Activated naive CD8-positive, alpha-beta T cell treated with anti-CD3 and anti-CD28 coated beads for 36 hours (primary cell): ENCODE measurements around the gene NDUFA3. TPM values are rescaled to one million over a fixed set of nuclear protein-coding genes. Genes with fewer than 3 reads are reported as not detected.

ENCODE experiments used
- DNase-seq: peaks from one replicate; pipeline ENCODE4 v3.0.0; 2021
- H3K27ac Mint-ChIP-seq: one replicate; pipeline ENCODE4 v1.8.0; 2022; ENCODE audit warnings: mild to moderate bottlenecking, moderate library complexity, mixed read lengths
- H3K27me3 Mint-ChIP-seq: one replicate; pipeline ENCODE4 v1.8.0; 2022; ENCODE audit warnings: mild to moderate bottlenecking, mixed read lengths
- H3K36me3 Mint-ChIP-seq: one replicate; pipeline ENCODE4 v1.8.0; 2021; ENCODE audit warnings: mild to moderate bottlenecking, mixed read lengths
- H3K4me1 Mint-ChIP-seq: one replicate; pipeline ENCODE4 v1.8.0; 2021; ENCODE audit warnings: mixed read lengths
- H3K4me3 Mint-ChIP-seq: one replicate; pipeline ENCODE4 v1.8.0; 2022; ENCODE audit warnings: mild to moderate bottlenecking, moderate library complexity, mixed read lengths
- H3K9me3 Mint-ChIP-seq: one replicate; pipeline ENCODE4 v1.8.0; 2022; ENCODE audit warnings: mixed read lengths
- total RNA-seq, 2 experiments: library from RNA; stranded (reverse); gene quantifications; one replicate each; pipeline ENCODE4 v1.2.3, GENCODE V29; 2021

Gene NDUFA3
- total RNA-seq, 2 experiments from 2014 or later, result 93.6 to 97.9 TPM

DNA sequence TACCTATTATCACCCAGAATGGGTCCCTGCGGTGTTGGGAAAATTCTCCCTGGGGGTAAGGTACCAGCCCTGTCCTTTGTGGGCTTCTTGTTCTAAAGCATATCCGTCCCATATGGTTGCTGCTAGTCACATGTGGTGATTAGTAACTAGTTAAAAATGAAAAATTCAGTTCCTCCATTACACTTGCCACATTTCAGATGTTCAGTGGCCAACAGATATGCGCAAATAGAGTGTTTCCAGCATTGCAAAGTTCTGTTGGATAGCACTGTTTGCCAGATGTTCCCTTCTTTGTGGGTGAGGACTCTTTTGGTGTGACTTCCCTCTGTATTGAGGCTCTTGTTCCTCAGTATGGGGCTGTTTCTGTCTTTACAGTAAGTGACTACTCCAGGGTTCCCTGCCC is 38.7 kb downstream of the NDUFA3 start:
- Mint-ChIP-seq H3K27ac (peak overlapping the region; percentile 39), H3K36me3 (peaks cover 13% of the 10 kb centered on the region), H3K4me3 (no peak overlapping the region), H3K27me3 (peaks cover 4% of the 10 kb centered on the region), H3K9me3 (no peaks in the 10 kb centered on the region), H3K4me1 (peaks cover 34% of the 10 kb centered on the region)
- DNase-seq, result no peak

DNA sequence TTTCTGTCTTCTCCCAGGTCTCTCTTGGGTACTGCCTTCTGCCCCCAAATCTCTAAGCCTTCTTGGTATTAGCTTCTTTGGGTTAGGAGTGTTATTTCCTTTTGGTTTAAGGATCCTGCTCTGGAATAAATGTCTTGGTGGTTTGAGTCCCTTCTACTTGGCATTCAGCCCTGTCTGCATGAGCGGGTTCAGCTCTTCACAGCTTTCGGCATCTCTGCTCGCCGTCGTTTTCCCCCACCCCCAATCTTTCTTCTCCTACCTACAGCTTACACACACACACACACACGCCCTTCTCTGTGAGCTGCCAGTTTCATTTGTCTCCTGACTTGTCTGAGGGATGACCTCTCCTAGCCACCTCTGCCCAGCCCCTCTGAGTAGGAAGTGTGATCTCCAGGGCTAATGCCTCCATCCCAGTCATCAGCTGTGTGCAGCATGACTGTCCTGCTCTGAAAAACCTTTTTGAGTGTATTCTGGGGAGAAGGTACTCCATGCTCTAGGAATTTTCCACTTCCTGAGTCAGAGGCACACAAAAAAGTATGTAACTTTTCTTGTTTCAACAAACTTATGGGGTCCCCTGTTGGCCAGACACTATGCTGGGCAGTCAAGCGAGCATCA is 39.6 kb downstream of the NDUFA3 start:
- Mint-ChIP-seq H3K27me3 (peaks cover 2% of the 10 kb centered on the region), H3K36me3 (peaks cover 20% of the 10 kb centered on the region), H3K27ac (peak overlapping the region; percentile 39), H3K9me3 (no peaks in the 10 kb centered on the region), H3K4me3 (no peak overlapping the region), H3K4me1 (peaks cover 30% of the 10 kb centered on the region)
- no peak for DNase-seq

DNA sequence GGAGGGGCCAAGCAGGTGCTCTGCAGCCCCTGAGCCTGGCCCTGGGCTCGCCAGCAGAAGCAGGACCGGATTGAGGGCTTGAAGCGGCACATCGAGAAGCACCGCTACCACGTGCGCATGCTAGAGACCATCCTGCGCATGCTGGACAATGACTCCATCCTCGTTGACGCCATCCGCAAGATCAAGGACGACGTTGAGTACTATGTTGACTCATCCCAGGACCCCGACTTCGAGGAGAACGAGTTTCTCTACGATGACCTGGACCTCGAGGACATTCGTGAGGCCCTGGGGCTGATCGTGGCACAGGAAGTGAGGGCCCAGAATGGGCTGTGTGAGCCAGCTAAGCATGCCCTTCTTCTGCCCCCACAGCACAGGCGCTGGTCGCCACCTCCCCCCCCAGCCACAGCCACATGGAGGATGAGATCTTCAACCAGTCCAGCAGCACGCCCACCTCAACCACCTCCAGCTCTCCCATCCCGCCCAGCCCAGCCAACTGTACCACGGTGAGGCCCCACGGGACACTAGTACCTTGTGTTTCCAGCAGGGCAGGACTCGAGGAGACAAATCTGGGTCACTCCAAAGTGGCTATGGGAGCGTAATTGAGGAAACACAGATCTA is 43.0 kb downstream of the NDUFA3 start:
- Mint-ChIP-seq H3K4me3 (no peak overlapping the region), H3K36me3 (peaks cover 25% of the 10 kb centered on the region), H3K27ac (no peak overlapping the region), H3K9me3 (no peaks in the 10 kb centered on the region), H3K27me3 (no peaks in the 10 kb centered on the region), H3K4me1 (peaks cover 10% of the 10 kb centered on the region)
- no peak for DNase-seq

DNA sequence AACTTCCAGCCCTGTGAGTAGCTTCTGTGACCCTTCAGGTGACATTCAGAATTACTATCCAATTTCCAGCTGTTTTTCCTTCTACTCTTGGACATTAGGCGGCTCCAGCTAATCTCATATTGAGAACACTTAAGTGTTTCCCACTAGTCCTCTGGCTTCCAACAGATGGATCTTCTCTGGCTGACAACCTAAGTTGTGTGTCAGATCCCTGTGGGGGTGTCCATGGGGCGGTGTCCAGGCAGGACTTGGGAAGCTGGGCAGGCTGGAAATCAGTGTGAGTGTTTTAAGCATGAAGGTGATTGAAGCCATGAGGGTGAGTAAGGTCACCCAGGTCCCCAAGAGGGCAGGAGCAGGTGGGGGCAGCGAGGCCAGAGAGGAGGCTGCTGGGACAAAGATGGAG is 45.0 kb downstream of the NDUFA3 start:
- Mint-ChIP-seq H3K27ac (no peak overlapping the region), H3K4me1 (no peaks in the 10 kb centered on the region), H3K9me3 (no peaks in the 10 kb centered on the region), H3K36me3 (peaks cover 25% of the 10 kb centered on the region), H3K27me3 (no peaks in the 10 kb centered on the region), H3K4me3 (no peak overlapping the region)
- DNase-seq, result no peak

DNA sequence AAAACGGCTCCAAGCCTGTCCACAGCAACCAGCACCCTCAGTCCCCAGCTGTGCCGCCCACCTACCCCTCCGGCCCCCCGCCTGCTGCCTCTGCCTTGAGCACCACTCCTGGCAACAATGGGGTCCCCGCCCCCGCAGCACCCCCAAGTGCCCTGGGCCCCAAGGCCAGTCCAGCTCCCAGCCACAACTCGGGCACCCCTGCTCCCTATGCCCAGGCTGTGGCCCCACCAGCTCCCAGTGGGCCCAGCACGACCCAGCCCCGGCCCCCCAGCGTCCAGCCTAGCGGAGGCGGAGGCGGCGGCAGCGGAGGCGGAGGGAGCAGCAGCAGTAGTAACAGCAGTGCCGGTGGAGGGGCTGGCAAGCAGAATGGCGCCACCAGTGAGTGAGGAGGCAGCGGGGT is 45.5 kb downstream of the NDUFA3 start:
- Mint-ChIP-seq H3K27ac (no peak overlapping the region), H3K4me3 (no peak overlapping the region), H3K36me3 (peaks cover 27% of the 10 kb centered on the region), H3K9me3 (no peaks in the 10 kb centered on the region), H3K4me1 (no peaks in the 10 kb centered on the region), H3K27me3 (no peaks in the 10 kb centered on the region)
- no peak for DNase-seq

DNA sequence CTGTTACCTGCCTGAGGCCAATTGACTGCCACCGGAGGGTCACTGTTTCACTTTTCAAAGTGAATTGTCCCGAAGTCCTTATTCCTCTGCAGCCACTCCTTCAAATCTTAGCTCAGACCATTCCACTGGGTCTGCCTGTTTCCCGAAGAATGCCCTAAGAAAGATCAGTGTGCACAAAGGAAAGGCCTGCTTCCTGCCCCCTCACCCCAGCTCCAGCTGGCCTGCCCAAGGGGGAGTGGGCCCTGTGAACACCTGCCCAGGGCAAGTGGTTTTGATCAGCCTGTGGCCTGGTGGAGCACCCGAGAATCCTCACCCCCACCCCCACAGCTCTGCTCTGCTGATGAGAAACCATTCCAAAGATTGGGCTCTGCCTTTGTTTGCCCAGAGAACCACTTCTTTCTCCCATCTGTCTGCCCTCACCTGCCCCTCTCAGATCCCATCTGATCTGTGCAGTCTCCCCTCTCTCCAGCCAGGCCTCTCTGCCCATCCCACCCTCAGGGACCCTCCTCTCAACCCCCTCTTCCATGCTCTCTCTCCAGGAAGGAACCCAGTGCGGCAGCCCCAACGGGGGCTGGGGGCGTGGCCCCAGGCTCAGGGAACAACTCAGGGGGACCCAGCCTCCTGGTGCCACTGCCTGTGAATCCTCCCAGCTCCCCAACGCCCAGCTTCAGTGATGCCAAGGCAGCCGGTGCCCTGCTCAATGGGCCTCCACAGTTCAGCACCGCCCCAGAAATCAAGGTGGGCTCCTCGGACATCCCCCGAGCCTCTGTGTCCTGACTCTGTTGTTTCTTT is 46.6 kb downstream of the NDUFA3 start:
- no peak overlapping the region for H3K27ac Mint-ChIP-seq
- H3K4me3 Mint-ChIP-seq, result no peak overlapping the region
- no peaks in the 10 kb centered on the region for H3K27me3 Mint-ChIP-seq
- H3K4me1 Mint-ChIP-seq, result peaks cover 6% of the 10 kb centered on the region
- peaks cover 35% of the 10 kb centered on the region for H3K36me3 Mint-ChIP-seq
- DNase-seq, result no peak
- H3K9me3 Mint-ChIP-seq, result no peaks in the 10 kb centered on the region

DNA sequence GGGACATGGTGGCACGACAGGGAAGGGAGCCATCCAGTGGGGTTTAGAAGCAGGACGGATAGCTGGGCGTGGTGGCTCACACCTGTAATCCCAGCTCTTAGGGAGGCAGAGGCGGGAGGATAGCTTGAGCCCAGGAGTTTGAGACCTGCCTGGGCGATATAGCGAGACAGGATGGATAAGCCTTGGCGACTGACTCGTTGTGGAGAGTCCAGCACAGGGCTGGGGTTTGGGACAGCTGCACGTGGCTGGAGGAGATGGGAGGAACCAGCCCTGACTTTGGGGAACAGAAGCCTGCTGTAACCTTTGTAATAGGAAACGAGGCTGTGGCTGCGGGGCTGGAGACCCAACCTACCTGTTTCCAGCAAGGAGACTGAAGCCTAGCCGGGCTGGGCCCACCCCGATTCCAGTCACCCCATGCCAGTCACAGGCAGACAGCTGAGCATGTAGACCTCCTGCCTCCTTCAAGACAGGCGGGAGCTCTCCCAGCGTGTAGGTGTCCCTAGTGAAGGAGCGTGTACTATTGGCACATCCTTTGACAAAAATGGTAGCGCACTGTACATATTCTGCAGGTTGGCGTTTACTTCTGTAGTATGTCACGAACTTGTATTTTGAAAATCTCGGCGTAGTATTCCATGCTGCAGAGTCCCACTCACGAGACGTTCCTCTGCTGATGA is 48.8 kb downstream of the NDUFA3 start:
- DNase-seq, result no peak
- Mint-ChIP-seq H3K36me3 (peaks cover 42% of the 10 kb centered on the region), H3K9me3 (no peaks in the 10 kb centered on the region), H3K4me1 (peaks cover 16% of the 10 kb centered on the region), H3K27ac (no peak overlapping the region), H3K4me3 (no peak overlapping the region), H3K27me3 (no peaks in the 10 kb centered on the region)

DNA sequence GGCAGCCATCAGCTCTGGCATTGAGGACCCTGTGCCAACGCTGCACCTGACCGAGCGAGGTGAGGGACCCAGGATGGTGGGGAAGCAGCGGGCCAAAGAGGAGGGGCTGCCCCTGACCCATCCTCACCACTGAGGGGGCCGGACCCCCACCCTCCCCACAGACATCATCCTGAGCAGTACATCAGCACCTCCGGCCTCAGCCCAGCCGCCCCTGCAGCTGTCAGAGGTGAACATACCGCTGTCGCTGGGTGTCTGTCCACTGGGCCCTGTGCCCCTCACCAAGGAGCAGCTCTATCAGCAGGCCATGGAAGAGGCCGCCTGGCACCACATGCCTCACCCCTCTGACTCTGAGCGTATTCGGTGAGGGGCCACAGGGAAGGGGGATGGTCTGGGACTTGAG is 49.6 kb downstream of the NDUFA3 start:
- Mint-ChIP-seq H3K27me3 (no peaks in the 10 kb centered on the region), H3K4me1 (peaks cover 19% of the 10 kb centered on the region), H3K4me3 (no peak overlapping the region), H3K9me3 (no peaks in the 10 kb centered on the region), H3K27ac (peak overlapping the region; percentile 16), H3K36me3 (peaks cover 38% of the 10 kb centered on the region)
- no peak for DNase-seq

DNA sequence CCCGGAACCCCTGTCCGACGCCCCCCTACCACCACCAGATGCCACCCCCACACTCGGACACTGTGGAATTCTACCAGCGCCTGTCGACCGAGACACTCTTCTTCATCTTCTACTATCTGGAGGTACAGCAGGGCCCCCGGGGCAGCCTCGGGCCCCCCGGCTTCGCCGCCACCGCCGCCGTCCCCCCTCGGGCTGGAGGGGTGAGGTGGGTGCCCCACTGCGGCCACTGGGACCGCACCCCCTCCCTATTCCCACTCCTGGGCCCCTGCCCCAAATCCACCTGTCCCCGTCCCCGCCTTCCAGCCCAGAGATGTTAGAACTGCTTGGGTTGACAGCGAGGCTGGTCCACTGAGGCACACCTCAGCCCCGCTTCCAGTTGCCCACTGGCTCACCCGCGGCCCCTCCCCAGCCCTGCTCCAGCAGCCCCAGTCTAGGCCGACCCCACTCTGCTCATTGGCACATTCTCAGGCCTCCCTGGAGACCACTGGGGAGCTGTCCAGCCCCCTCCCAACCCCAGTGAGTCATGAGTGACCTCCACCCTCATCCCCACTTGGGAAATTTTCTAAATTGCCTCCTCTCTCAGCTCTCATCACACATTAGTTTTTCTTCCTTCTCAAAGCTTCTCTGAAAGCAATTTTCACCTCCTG is 50.3 kb downstream of the NDUFA3 start:
- H3K4me1 Mint-ChIP-seq, result peaks cover 20% of the 10 kb centered on the region
- no peaks in the 10 kb centered on the region for H3K27me3 Mint-ChIP-seq
- H3K4me3 Mint-ChIP-seq, result no peak overlapping the region
- no peak overlapping the region for H3K27ac Mint-ChIP-seq
- no peak for DNase-seq
- H3K36me3 Mint-ChIP-seq, result peaks cover 36% of the 10 kb centered on the region
- H3K9me3 Mint-ChIP-seq, result no peaks in the 10 kb centered on the region

DNA sequence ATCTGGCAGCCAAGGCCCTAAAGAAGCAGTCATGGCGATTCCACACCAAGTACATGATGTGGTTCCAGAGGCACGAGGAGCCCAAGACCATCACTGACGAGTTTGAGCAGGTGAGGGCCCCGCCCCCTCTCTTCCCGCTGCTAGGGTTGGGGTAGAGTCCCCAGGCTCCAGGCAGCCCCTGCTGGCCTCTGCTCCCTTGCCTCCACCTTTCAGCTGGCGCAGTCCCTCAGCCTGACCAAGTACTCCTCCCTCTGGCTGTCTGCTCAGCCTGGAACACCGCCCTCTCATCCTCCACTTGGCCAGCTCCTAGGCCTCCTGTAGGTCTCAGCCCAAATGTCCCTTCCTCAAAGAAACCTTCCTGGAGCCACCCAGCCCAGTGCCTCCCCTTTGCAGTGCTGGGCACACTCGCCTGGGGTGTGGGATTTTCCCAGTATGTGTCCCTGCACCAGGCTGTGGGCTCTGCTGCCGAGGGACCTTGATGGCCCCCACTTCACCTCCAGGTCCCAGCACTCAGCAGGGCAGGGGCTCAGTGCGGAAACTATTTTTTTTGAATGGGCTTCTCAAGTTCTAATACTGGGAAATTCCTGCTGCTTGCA is 51.2 kb downstream of the NDUFA3 start:
- Mint-ChIP-seq H3K4me3 (no peak overlapping the region), H3K27me3 (no peaks in the 10 kb centered on the region), H3K36me3 (peaks cover 36% of the 10 kb centered on the region), H3K9me3 (no peaks in the 10 kb centered on the region), H3K4me1 (peaks cover 29% of the 10 kb centered on the region), H3K27ac (peak overlapping the region; percentile 77)
- DNase-seq, result no peak

DNA sequence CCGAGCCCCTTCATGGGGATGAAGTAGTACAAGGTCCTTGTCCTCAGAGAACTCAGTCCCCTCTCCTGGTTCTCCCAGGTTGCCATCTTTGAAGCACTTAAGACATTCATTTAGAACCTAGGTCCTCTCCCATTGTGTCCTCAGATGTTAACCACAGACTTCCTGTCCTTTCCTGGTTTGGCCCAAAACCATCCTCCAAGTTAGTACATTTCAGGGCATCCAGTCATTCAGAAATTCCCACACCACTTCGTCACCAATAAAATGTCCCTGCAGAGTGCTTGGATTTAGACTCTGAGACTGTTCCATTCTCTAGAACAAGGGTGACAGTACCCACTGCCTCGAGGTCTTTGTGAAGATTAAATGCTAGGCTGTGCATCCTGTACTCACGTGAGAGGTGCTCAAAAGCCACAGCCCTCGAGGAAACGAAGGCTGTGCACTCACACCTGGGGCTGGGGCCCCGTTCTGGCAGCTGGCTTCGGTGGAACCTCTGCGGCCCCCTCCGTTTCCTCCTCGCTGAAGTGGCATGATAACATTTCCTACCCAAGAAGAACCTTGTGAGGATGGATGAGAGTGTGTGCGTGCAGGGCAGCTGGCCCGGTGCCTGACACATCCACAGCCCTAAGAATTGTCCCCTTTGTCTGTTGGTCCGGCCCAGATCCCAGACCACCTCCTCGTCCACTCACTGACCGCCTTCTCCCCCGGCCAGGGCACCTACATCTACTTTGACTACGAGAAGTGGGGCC is 52.1 kb downstream of the NDUFA3 start:
- H3K36me3 Mint-ChIP-seq, result peaks cover 32% of the 10 kb centered on the region
- no peaks in the 10 kb centered on the region for H3K27me3 Mint-ChIP-seq
- peaks cover 30% of the 10 kb centered on the region for H3K4me1 Mint-ChIP-seq
- peak; percentile 43 for DNase-seq
- H3K27ac Mint-ChIP-seq, result peak overlapping the region; percentile 77
- no peak overlapping the region for H3K4me3 Mint-ChIP-seq
- no peaks in the 10 kb centered on the region for H3K9me3 Mint-ChIP-seq

DNA sequence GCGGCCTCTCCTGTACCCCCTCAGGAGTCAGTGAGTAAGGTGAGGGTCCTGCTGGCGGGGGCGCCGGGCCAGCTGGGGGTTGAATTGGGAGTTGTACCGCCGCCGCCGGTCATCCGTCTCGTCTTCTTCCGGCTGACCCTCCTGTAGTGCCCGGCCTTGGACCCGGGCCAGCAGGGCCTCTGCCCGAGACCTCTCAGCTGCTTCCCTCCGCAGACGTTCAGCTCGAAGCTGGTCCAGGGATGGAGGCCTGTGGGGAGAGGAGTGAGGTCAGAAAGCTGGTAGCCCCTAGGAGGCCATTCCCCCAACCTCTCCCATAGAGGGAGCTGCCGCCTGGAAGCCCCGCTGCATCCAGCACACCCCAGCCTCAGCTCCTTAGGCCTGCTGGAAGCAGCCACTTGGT is 53.0 kb downstream of the NDUFA3 start:
- Mint-ChIP-seq H3K27me3 (no peaks in the 10 kb centered on the region), H3K4me3 (no peak overlapping the region), H3K27ac (no peak overlapping the region), H3K36me3 (peaks cover 27% of the 10 kb centered on the region), H3K4me1 (peaks cover 33% of the 10 kb centered on the region), H3K9me3 (no peaks in the 10 kb centered on the region)
- DNase-seq, result no peak

DNA sequence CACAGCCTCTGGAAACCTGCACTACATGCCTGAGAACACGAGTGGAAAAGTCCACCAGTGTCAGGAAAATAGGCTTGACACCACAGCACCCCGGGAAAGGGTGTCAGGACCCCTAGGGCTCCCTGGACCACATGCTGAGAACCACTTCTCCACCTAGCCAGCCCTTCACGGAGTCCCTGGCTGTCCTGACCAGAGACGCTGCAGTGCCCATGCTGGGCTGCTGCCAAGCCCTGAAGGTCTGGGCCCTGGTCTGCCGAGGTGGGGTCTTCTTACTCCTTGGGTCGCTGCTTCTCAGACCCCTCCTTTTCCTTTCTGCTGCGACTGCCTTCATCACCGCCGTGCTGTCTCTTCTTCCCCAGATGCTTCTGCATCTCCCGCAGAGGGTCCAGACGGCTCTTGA is 53.8 kb downstream of the NDUFA3 start:
- peak overlapping the region; percentile 6 for H3K27ac Mint-ChIP-seq
- H3K4me3 Mint-ChIP-seq, result no peak overlapping the region
- no peak for DNase-seq
- H3K9me3 Mint-ChIP-seq, result no peaks in the 10 kb centered on the region
- H3K4me1 Mint-ChIP-seq, result peaks cover 37% of the 10 kb centered on the region
- H3K27me3 Mint-ChIP-seq, result no peaks in the 10 kb centered on the region
- peaks cover 27% of the 10 kb centered on the region for H3K36me3 Mint-ChIP-seq

DNA sequence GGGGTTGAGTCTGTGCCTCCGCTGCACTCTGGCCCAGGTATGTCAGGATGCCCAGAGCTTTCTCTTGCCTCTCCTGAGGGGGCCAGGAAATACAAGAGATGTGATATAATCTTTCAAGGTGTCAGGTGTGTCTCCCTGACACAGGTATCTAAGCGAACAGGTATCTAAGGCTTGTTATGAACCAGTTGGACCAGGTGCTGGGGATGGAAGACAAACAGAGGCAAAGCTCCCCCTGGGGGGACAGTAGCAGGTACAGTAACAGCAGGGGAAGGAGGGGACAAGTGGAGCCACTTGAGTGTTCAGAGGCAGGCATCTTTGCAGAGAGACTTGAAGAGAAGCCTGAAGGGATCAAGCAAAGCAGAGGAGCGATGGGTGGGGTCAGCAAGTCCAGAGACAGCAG is 54.3 kb downstream of the NDUFA3 start:
- no peak for DNase-seq
- Mint-ChIP-seq H3K27ac (peak overlapping the region; percentile 6), H3K4me1 (peaks cover 37% of the 10 kb centered on the region), H3K9me3 (no peaks in the 10 kb centered on the region), H3K27me3 (no peaks in the 10 kb centered on the region), H3K4me3 (no peak overlapping the region), H3K36me3 (peaks cover 27% of the 10 kb centered on the region)
